Sigmoid colon (tissue), 7 donors: ENCODE results near the gene INTS11. TPM values are rescaled to one million over a fixed set of nuclear protein-coding genes. Genes with fewer than 3 reads are reported as not detected.

Experiments
- DNase-seq: peaks from one replicate; pipeline ENCODE4 v3.0.0-alpha.2; 2019
- H3K27ac ChIP-seq, 4 donors: fragments of 200-600 bp; sonication (generic); one replicate each; pipeline ENCODE4 v1.5.1; 2016 to 2019; ENCODE audit warnings: mild to moderate bottlenecking in 1 of 4
- H3K27me3 ChIP-seq, 3 donors: fragments of 200-600 bp; sonication (generic); one replicate each; pipeline ENCODE4 v1.5.1; 2019; ENCODE audit warnings: mild to moderate bottlenecking in 1 of 3
- H3K36me3 ChIP-seq, 4 donors: fragments of 200-600 bp; sonication (generic); one replicate each; pipeline ENCODE4 v1.5.1; 2016 to 2019
- H3K4me1 ChIP-seq, 4 donors: fragments of 200-600 bp; sonication (generic); one replicate each; pipeline ENCODE4 v1.5.1; 2017 to 2019
- H3K4me3 ChIP-seq, 4 donors: fragments of 200-600 bp; sonication (generic); one replicate each; pipeline ENCODE4 v1.5.1; 2017 to 2019; ENCODE audit warnings: mild to moderate bottlenecking in 2 of 4, moderate library complexity in 1 of 4
- H3K9me3 ChIP-seq, 4 donors: fragments of 200-600 bp in 3 of 4; sonication (generic) in 3 of 4; one replicate each; pipeline versions ENCODE4 v1.5.1 to v1.6.1; 2013 to 2019
- EP300 ChIP-seq, 4 donors: sonication (generic); formaldehyde crosslinking; IDR thresholded peaks; one replicate each; pipeline ENCODE4 v1.6.1; 2017; ENCODE audit warnings: antibody characterized with exemption in 4 of 4
- POLR2A ChIP-seq, 2 donors: fragments of 450-650 bp; IDR thresholded peaks; one replicate each; pipeline ENCODE4 v1.6.1; 2016; ENCODE audit warnings: antibody characterized with exemption in 2 of 2, mild to moderate bottlenecking in 2 of 2, moderate library complexity in 2 of 2
- POLR2AphosphoS5 ChIP-seq, 4 donors: sonication (generic); formaldehyde crosslinking; IDR thresholded peaks; one replicate each; pipeline ENCODE4 v1.6.1; 2017; ENCODE audit warnings: antibody characterized with exemption in 4 of 4
- WGBS, 2 donors: extraction: QIAGEN DNeasy Blood & Tissue Kit; methylation state at CpG; one replicate each; pipeline ENCODE4 v1.1.7; 2013; 5-methylcytosine and 5-hydroxymethylcytosine counted together
- intact Hi-C: fragments of 100-400 bp; cut with DNase I; formaldehyde crosslinking; loops from one replicate; pipeline ENCODE4 v1.15.1; 2023
- polyA plus RNA-seq, 3 donors: library from polyadenylated mRNA; stranded (reverse); fragments of 200-250 nt; gene quantifications; one replicate each; pipeline ENCODE4 v1.2.3, GENCODE V29; 2013
- total RNA-seq, 4 donors: library from RNA; depleted of rRNA; stranded (reverse); fragments of >200 nt; gene quantifications; one replicate each; pipeline ENCODE4 v1.1.0, GENCODE V29; 2016
- TF ChIP-seq, protein P1 (sequence below), 4 experiments: fragments of 450-650 bp in 3 of 4; fragments of 200-600 bp in 1 of 4; IDR thresholded peaks; one replicate each; pipeline ENCODE4 v1.5.1; 2016 to 2019; ENCODE audit warnings: antibody characterized with exemption in 4 of 4, mild to moderate bottlenecking in 3 of 4, moderate library complexity in 2 of 4
- donor health status: healthy with polysubstance abuse.
- donor health status: Bipolar disorder and iron deficiency.
- donor health status: healthy.

Gene INTS11
- total and polyA plus RNA-seq, 7 donors, result 58.3 to 135 (median 87.1) TPM

DNA sequence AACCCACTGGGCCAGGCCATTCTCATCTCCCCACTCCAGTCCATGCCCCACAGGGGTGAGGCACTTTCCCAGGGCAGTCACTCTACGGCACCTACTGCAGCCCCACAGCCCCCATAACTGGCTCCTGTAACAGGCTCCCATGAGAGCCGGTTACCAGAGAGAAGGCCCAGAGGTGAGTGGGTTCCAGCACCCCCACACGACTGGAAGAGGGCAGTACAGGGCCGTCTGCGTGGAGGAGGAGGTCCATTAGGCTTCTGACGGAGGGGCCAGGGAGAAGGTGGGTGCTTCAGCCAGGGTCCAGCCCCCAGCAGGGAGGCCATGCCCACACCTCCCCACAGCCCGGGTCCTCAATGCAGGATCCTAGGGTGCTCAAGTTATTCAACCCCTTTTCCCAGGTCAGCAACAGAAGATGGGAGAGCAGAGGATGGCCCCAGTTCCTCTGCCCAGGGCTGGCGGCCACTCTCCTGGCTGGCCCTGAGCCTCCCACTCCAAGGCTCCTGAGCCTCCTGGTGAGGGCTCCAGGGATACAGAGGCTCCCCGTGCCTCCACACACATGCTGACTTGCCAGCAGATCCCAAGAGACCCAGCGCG lies 18.3 kb downstream of the INTS11 start:
- 36 to 39% methylated on average over 11 of the region's 11 CpGs for WGBS, 2 donors
- Histone ChIP-seq H3K27me3 (no peaks in the 10 kb centered on the region), H3K9me3 (no peaks in the 10 kb centered on the region), H3K4me3 (peak overlapping the region; percentile 59 to 98 (median 79)), H3K36me3 (peaks cover 0 to 15% (median 4%) of the 10 kb centered on the region in 4 donors), H3K4me1 (peaks cover 0 to 62% (median 56%) of the 10 kb centered on the region in 4 donors), H3K27ac (peak overlapping the region; percentile 69 to 98 (median 87))
- DNase-seq, result no peak
- TF ChIP-seq POLR2AphosphoS5 (IDR thresholded peaks at IDR 0.05), result no peak
- TF ChIP-seq, protein P1, sequence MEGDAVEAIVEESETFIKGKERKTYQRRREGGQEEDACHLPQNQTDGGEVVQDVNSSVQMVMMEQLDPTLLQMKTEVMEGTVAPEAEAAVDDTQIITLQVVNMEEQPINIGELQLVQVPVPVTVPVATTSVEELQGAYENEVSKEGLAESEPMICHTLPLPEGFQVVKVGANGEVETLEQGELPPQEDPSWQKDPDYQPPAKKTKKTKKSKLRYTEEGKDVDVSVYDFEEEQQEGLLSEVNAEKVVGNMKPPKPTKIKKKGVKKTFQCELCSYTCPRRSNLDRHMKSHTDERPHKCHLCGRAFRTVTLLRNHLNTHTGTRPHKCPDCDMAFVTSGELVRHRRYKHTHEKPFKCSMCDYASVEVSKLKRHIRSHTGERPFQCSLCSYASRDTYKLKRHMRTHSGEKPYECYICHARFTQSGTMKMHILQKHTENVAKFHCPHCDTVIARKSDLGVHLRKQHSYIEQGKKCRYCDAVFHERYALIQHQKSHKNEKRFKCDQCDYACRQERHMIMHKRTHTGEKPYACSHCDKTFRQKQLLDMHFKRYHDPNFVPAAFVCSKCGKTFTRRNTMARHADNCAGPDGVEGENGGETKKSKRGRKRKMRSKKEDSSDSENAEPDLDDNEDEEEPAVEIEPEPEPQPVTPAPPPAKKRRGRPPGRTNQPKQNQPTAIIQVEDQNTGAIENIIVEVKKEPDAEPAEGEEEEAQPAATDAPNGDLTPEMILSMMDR (IDR thresholded peaks at IDR 0.05), result no peak
- no peak for TF ChIP-seq POLR2A (IDR thresholded peaks at IDR 0.05)
- TF ChIP-seq EP300 (IDR thresholded peaks at IDR 0.05), result no peak
- intact Hi-C loops, result loop anchor here (5.0 kb wide), 1 partner anchor 189 kb away; the partner anchor contains the start of gene C1orf159

DNA sequence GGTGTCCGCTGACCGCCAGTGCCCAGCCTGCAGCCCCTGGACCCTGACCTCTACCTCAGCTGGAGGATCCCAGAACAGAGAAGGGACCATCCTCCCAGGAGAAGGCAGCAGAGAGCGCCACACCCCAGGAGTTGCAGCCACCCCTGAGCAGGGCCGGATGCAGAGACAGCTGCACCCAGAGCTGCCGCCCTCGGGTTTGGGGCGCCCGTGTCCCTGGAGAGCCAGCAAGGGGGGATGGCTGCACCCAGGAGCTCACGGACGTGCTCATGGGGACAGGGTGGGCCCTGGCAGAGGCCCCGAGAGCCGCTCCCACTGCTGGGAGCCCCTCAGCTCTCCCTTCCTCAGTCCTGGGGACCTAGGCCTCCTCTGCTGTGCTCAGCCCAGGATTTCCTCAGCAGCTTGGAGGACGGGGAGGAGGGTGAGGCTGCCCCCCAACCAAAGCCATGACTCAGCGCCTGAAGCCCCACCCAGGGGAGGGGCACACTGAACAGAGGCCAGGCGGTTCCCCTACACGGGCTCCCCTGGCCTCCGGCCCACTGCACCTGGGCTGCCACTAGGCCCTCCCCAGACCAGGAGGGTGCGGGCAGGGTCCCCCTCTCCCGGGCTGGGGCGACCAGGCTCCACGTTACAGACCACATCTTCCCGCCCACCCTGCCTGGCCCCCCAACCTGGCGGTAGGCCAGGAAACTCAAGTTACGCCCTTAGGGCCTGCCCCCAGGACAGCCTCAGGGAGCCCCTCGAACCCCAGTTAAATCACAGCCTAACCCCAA lies 19.0 kb downstream of the INTS11 start:
- intact Hi-C loops, result loop anchor here (5.0 kb wide), 1 partner anchor 188 kb away; the partner anchor contains the start of gene C1orf159
- Histone ChIP-seq H3K27ac (peak overlapping the region; percentile 69 to 98 (median 87)), H3K4me1 (peaks cover 0 to 62% (median 56%) of the 10 kb centered on the region in 4 donors), H3K9me3 (no peaks in the 10 kb centered on the region), H3K27me3 (no peaks in the 10 kb centered on the region), H3K4me3 (peak overlapping the region; percentile 25 to 98 (median 79)), H3K36me3 (peaks cover 0 to 8% (median 2%) of the 10 kb centered on the region in 4 donors)
- TF ChIP-seq EP300 (IDR thresholded peaks at IDR 0.05) (no peak), POLR2AphosphoS5 (IDR thresholded peaks at IDR 0.05) (peak in 3 of 4 donors; percentile 9 to 31 (median 19))
- DNase-seq, result peak; percentile 92
- 9 to 14% methylated on average over 25 of the region's 25 CpGs for WGBS, 2 donors

DNA sequence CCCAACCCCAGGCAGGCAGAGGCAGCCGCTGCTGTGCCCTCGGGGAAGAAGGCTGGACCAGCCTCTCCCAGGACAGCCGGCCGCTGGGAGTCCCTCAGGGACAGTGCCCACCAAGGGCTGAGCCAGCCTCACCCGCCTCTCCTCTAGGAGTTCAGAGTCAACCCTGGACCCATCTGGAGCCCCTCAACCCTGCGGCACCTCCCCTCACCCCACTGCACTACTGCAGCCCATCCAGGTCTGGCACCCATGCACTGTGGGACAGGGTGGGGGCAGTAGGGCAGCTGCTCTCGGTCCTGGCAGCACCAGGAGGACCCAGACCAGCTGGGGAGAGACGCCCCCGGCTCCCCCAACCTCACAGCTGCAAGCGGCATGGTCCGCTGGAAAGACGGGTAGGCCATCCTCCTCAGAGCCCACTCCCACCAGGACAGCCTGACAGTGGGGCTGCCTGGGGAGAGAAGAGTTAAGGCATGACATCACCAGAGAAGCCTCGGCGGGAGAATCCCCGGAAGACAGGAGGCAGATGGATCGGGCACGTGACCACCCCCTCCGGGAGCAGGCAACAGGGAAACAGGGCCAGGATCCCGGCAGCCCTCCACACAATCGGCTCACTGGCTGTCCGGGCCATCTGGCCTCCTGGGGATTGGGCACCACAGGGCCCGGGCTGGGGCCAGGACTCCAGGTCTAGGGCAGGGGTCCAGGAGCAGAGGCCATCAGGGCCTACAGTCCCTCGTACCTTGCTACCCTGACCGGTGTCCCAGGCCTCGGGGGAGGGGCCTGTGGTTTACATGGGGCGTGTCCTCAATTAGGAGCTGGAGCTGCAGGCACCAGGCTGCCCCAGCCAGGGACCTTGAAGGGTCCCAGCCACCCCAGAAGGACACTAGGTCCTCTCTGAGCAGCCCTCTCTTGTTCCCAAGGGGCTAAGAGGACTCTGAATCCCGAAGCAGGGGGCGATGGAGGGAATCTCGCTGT lies 19.8 kb downstream of the INTS11 start:
- H3K4me1 ChIP-seq, result peaks cover 0 to 56% (median 49%) of the 10 kb centered on the region in 4 donors
- peak overlapping the region; percentile 25 to 98 (median 79) for H3K4me3 ChIP-seq
- WGBS, 2 donors, result 36 to 41% methylated on average over 29 of the region's 29 CpGs
- H3K27me3 ChIP-seq, result no peaks in the 10 kb centered on the region
- TF ChIP-seq EP300 (IDR thresholded peaks at IDR 0.05) (peak in 2 of 4 donors; percentile 39 to 75), POLR2A (IDR thresholded peaks at IDR 0.05) (no peak), POLR2AphosphoS5 (IDR thresholded peaks at IDR 0.05) (peak in 3 of 4 donors; percentile 40 to 68 (median 62))
- TF ChIP-seq, protein P1 (IDR thresholded peaks at IDR 0.05), result no peak
- peak; percentile 96 for DNase-seq
- no peaks in the 10 kb centered on the region for H3K9me3 ChIP-seq
- H3K36me3 ChIP-seq, result no peaks in the 10 kb centered on the region
- H3K27ac ChIP-seq, result peak overlapping the region; percentile 69 to 98 (median 87)
- intact Hi-C loops, result loop anchor here (5.0 kb wide), 1 partner anchor 187 kb away; the partner anchor contains the start of gene C1orf159

GRCh38 chr1:1303736-1304135 lies 20.7 kb downstream of the INTS11 start:
- no peak for TF ChIP-seq EP300 (IDR thresholded peaks at IDR 0.05)
- TF ChIP-seq POLR2AphosphoS5 (IDR thresholded peaks at IDR 0.05), result no peak
- TF ChIP-seq, protein P1 (IDR thresholded peaks at IDR 0.05), result no peak
- no peak for TF ChIP-seq POLR2A (IDR thresholded peaks at IDR 0.05)
- peak overlapping the region; percentile 69 to 98 (median 87) for H3K27ac ChIP-seq
- H3K4me1 ChIP-seq, result peaks cover 0 to 47% (median 41%) of the 10 kb centered on the region in 4 donors
- H3K9me3 ChIP-seq, result no peaks in the 10 kb centered on the region
- H3K27me3 ChIP-seq, result no peaks in the 10 kb centered on the region
- intact Hi-C loops, result no loop called here
- DNase-seq, result no peak
- H3K4me3 ChIP-seq, result peak overlapping the region in 1 of 4 donors; percentile 98
- no peaks in the 10 kb centered on the region for H3K36me3 ChIP-seq
- 84 to 87% methylated on average over 13 of the region's 13 CpGs for WGBS, 2 donors
